ENCODE measurements around the gene TET2. TPM values are rescaled to one million over a fixed set of nuclear protein-coding genes. Genes with fewer than 3 reads are reported as not detected.
A peak's percentile ranks its signal among the peaks of the same experiment; 100 is the strongest.

TET2 gene
- total and polyA plus RNA-seq, 5 donors: 3.3 to 24.0 (median 21.7) TPM

DNA sequence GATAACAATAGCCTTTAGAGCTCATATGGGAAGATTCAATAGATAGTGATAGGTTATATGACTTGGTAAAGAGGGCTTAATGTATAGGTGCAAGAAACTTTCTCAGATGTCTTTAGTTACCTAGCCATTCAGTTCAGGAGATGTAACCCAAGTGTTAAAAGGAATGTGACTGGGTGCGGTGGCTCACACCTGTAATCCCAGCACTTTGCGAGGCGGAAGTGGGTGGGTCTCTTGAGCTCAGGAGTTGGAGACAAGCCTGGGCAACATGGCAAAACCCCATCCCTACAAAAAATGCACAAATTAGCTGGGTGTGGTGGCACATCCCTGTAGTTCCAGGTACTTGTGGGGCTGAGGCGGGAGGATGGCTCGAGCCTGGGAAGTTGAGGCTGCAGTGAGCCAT lies 7.9 kb downstream of the TET2 start:
- 98% methylated on average over 5 of the region's 5 CpGs for WGBS
- H3K27me3 ChIP-seq (ENCODE audit: control insufficient read depth, insufficient read depth): no peaks in the 10 kb centered on the region
- ATAC-seq: no peak
- no peak for DNase-seq
- no peak overlapping the region for H3K4me3 ChIP-seq (ENCODE audit: low read length)
- H3K4me1 ChIP-seq (ENCODE audit: control insufficient read depth, insufficient read depth, low read length): peaks cover 4% of the 10 kb centered on the region
- no peak overlapping the region for H3K27ac ChIP-seq (ENCODE audit: low read length)
- intact Hi-C loops (cut with DNase I): loop anchor here in 1 of 4 donors (5.0 kb wide), 1 partner anchor 33 kb away; no protein-coding TSS in a partner anchor
- no peaks in the 10 kb centered on the region for H3K9me3 ChIP-seq (ENCODE audit: control insufficient read depth, low read length)

DNA sequence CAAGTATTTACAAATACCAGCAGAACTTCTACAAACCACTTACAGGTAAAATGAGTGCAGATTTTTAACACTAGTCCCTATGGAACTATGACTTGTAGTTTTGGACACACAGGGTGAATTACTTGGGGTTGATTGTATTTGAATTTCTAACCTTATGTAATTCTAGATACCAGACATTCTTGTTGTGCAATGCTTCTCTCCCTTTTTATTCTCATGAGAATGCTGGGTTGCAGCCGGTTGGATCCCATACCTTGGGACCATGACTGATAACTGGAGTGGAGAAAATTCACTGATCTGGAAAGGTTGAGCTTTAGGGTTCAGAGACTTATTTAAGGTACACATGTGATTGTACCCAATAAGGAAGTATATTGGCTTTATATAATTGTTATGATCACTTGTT lies 8.8 kb downstream of the TET2 start:
- no peak for DNase-seq
- Histone ChIP-seq H3K9me3 (ENCODE audit: control insufficient read depth, low read length) (no peaks in the 10 kb centered on the region), H3K4me1 (ENCODE audit: control insufficient read depth, insufficient read depth, low read length) (peaks cover 4% of the 10 kb centered on the region), H3K27ac (ENCODE audit: low read length) (no peak overlapping the region), H3K4me3 (ENCODE audit: low read length) (no peak overlapping the region), H3K27me3 (ENCODE audit: control insufficient read depth, insufficient read depth) (no peaks in the 10 kb centered on the region)
- intact Hi-C loops (cut with DNase I): no loop called here
- no peak for ATAC-seq
- 37% methylated on average over 1 of the region's 1 CpG for WGBS

DNA sequence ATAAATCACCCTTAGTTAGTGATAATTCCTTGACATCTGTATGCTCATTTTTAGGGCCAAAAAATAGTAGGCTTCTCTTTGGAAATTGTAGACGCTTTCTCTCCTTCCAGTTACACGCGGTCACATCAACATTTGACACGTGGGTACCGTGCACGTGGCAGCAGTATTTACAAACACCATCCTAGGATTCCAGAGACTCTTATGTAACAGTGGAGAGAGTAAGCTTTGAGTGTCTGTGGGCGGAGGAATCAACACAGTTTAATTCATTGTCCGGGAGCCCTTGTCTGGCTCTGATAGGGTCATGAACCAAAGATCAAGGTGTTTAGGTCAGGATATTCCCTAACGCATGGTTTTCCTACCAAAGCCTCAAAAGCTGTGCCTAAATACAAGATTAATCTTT lies 12.2 kb downstream of the TET2 start:
- ATAC-seq (peak; percentile 84 to 86), DNase-seq (peak in 2 of 3 donors; percentile 24 to 57)
- Histone ChIP-seq H3K4me1 (ENCODE audit: control insufficient read depth, insufficient read depth, low read length) (peaks cover 2% of the 10 kb centered on the region), H3K9me3 (ENCODE audit: control insufficient read depth, low read length) (no peaks in the 10 kb centered on the region), H3K27me3 (ENCODE audit: control insufficient read depth, insufficient read depth) (no peaks in the 10 kb centered on the region), H3K27ac (ENCODE audit: low read length) (no peak overlapping the region), H3K4me3 (ENCODE audit: low read length) (no peak overlapping the region)
- 43% methylated on average over 9 of the region's 9 CpGs for WGBS
- intact Hi-C loops (cut with DNase I): no loop called here

DNA sequence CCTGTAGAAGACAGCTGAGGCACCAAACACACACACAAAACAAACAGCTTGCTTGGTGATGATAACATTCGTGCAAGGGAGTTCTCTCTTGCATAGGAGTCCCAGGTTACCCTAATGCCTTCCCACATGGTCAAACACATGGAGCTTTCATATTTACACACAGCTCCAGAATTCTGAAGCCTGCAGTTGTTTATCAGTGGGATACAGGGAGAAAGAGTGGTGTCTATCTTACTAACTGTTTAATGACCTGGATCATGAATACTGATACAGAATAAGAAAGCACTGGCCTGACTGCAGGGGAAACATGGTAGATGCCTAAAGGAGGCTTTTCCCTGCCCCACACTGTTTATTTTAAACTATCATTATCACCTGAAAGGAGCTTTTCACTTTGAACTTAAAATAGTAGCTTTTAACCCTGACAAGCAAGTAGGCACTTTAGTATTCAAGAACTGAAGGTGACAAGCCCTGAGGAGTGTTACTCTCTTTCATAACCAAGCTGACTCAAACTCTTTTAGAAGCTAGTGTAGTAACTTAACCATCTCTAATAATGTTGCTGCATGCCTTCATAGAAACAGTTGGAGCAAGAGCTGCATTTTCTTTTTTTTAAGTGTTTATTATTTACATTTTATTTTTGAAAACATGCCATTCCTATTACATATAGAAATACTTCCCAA lies 15.6 kb downstream of the TET2 start:
- Histone ChIP-seq H3K4me3 (ENCODE audit: low read length) (no peak overlapping the region), H3K27me3 (ENCODE audit: control insufficient read depth, insufficient read depth) (no peaks in the 10 kb centered on the region), H3K4me1 (ENCODE audit: control insufficient read depth, insufficient read depth, low read length) (no peaks in the 10 kb centered on the region), H3K27ac (ENCODE audit: low read length) (no peak overlapping the region), H3K9me3 (ENCODE audit: control insufficient read depth, low read length) (no peaks in the 10 kb centered on the region)
- ATAC-seq: peak in 1 of 2 donors; percentile 36
- WGBS: 27% methylated on average over 1 of the region's 1 CpG
- no peak for DNase-seq
- intact Hi-C loops (cut with DNase I): no loop called here

DNA sequence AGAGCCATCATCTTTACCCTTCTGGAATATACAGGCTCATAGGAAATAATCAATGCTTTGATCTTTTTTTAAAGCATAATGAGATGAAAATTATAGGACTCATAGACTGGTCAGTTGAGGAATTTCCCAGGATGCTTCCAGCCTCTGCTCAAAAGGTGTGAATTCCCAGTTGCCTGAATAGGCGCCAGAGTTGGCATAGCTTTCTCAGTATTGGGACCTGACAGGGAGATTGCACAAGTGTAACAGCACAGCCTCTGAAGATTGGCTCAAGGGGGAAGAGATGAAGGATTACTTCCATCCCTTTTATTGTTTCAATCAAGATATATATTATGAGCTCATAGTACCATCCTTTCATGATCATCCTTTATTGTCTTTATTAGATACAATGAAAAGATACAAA lies 17.9 kb downstream of the TET2 start:
- intact Hi-C loops (cut with DNase I): no loop called here
- Histone ChIP-seq H3K4me1 (ENCODE audit: control insufficient read depth, insufficient read depth, low read length) (no peaks in the 10 kb centered on the region), H3K9me3 (ENCODE audit: control insufficient read depth, low read length) (no peaks in the 10 kb centered on the region), H3K4me3 (ENCODE audit: low read length) (no peak overlapping the region), H3K27me3 (ENCODE audit: control insufficient read depth, insufficient read depth) (no peaks in the 10 kb centered on the region), H3K27ac (ENCODE audit: low read length) (no peak overlapping the region)
- ATAC-seq (peak; percentile 74 to 87), DNase-seq (peak in 1 of 3 donors; percentile 43)
- 75% methylated on average over 1 of the region's 1 CpG for WGBS

DNA sequence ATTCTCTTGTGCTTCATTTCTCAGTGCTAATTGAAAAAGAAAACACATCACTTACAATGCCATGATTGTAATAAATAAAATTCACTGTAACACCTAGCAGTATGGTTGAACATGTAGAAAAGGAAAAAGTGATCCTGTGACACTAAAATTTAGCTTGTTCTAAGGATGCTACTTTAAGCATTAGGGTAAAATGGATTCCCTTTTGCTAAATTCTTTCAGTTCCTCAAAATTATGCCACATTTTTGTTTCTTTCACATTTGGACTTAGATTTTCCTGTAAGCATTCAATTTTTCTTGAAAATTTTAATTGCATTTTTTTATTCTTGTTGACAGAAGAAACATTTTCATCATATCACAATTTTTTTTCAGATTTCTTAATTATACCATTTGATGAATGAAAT lies 19.4 kb downstream of the TET2 start:
- intact Hi-C loops (cut with DNase I): no loop called here
- H3K9me3 ChIP-seq (ENCODE audit: control insufficient read depth, low read length): no peaks in the 10 kb centered on the region
- ATAC-seq: no peak

DNA sequence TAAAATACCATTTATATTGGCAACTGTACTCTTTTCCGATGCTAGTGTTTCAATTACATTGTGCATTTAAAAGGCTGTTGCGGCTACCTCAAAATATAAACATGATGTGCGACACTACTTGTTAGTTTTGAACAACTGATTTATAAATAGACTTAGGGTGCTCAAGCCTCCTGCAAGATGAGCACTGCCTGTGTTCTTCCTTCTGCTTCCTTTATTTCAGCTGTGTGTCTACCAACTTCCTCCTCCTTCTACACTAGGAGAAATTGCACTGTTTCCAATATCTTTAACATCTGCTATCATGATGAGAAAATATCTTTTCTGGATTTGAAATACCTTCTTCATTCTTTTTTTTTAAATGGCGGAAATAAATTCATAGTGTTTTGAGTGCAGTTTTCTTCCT lies 24.0 kb downstream of the TET2 start:
- Histone ChIP-seq H3K4me3 (ENCODE audit: low read length) (no peak overlapping the region), H3K27ac (ENCODE audit: low read length) (no peak overlapping the region), H3K9me3 (ENCODE audit: control insufficient read depth, low read length) (no peaks in the 10 kb centered on the region), H3K27me3 (ENCODE audit: control insufficient read depth, insufficient read depth) (no peaks in the 10 kb centered on the region), H3K4me1 (ENCODE audit: control insufficient read depth, insufficient read depth, low read length) (no peaks in the 10 kb centered on the region)
- DNase-seq (no peak), ATAC-seq (no peak)
- intact Hi-C loops (cut with DNase I): no loop called here
- WGBS: 79% methylated on average over 4 of the region's 4 CpGs

More for the DNA sequence above, 19.4 kb downstream of the TET2 start:
- no peaks in the 10 kb centered on the region for H3K27me3 ChIP-seq (ENCODE audit: control insufficient read depth, insufficient read depth)
- H3K27ac ChIP-seq (ENCODE audit: low read length): no peak overlapping the region
- no peaks in the 10 kb centered on the region for H3K4me1 ChIP-seq (ENCODE audit: control insufficient read depth, insufficient read depth, low read length)
- no peak for DNase-seq
- no peak overlapping the region for H3K4me3 ChIP-seq (ENCODE audit: low read length)

DNA sequence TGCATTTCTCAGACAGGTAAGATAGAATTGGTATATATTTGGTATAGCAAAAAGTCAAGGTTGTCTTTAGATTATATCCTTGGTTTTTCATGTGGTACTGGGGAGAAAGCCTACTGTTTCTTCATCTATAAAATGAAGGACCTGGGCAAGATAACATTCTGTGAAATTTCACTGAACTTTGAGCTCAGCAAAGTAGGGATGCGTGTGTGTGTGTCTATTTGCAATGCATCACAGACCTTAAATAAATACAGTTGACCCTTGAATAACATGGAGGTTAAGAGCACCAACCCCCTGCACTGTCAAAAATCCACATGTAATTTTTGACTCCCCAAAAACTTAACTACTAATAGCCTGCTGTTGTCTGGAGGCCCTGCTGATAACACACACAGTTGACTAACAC lies 25.2 kb downstream of the TET2 start:
- intact Hi-C loops (cut with DNase I): no loop called here
- WGBS: 96% methylated on average over 1 of the region's 1 CpG
- Histone ChIP-seq H3K4me3 (ENCODE audit: low read length) (no peak overlapping the region), H3K27me3 (ENCODE audit: control insufficient read depth, insufficient read depth) (no peaks in the 10 kb centered on the region), H3K27ac (ENCODE audit: low read length) (no peak overlapping the region), H3K9me3 (ENCODE audit: control insufficient read depth, low read length) (no peaks in the 10 kb centered on the region), H3K4me1 (ENCODE audit: control insufficient read depth, insufficient read depth, low read length) (no peaks in the 10 kb centered on the region)
- ATAC-seq (no peak), DNase-seq (no peak)

DNA sequence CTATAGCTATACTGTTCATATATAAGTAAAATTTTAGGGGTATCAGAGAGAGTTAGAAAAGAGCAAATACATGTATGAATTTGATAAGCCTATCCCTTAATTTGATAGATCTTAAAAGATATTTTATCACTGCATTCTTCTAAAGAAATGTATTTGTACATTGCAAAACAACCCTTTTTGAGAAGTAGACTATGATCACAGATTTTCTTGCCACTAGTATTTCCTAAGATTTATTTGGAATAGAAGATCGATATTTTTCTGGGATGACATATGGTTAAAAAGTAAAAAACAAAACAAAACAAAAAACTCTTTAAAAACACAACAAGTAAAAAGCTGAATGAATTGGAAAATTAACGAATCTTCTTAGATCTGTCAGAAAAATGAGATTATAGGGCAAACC lies 27.4 kb downstream of the TET2 start:
- DNase-seq (no peak), ATAC-seq (no peak)
- Histone ChIP-seq H3K9me3 (ENCODE audit: control insufficient read depth, low read length) (no peaks in the 10 kb centered on the region), H3K4me3 (ENCODE audit: low read length) (no peak overlapping the region), H3K4me1 (ENCODE audit: control insufficient read depth, insufficient read depth, low read length) (no peaks in the 10 kb centered on the region), H3K27me3 (ENCODE audit: control insufficient read depth, insufficient read depth) (no peaks in the 10 kb centered on the region), H3K27ac (ENCODE audit: low read length) (no peak overlapping the region)
- WGBS: 97% methylated on average over 2 of the region's 2 CpGs
- intact Hi-C loops (cut with DNase I): no loop called here

DNA sequence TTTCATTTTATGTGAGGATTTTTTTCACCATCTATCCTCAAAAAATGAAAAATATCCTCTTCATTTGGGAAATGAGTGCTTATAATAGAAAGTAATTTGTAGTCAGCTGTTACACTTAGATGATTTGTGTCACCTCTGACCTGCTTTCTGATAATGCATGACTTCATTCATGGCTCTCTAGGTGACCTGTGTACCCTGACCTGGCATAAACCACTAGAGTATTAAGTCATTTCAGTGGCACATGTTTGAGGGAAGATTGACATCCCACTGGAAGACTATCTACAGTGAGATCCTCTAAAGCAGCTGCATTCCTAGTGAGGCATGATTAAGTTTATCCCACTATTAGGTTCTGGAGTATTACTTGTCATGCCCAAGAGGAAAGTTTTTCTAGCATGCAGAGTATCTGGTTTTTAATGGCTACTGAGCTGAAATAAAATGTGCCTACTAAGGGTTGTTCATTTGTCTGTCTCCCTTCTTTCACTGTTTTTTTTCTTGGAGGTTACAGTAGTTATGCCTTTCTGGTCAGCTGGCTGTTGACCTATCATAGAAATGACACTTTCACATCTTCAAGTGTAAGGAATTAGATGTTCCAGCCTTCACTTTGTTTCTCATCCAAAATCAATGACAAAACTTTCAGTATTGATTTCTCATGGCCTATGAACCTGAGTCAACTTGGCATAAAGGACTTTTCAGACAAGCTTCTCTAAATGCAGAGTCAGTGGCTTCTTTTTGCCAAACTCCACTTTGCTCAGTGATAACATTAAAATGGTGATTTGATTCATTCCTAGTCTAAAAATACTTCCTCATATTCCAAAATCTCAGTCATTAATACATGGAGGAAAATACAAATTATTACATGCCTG lies 33.1 kb downstream of the TET2 start:
- Histone ChIP-seq H3K27me3 (ENCODE audit: control insufficient read depth, insufficient read depth) (no peaks in the 10 kb centered on the region), H3K4me3 (ENCODE audit: low read length) (no peak overlapping the region), H3K9me3 (ENCODE audit: control insufficient read depth, low read length) (no peaks in the 10 kb centered on the region), H3K27ac (ENCODE audit: low read length) (no peak overlapping the region), H3K4me1 (ENCODE audit: control insufficient read depth, insufficient read depth, low read length) (no peaks in the 10 kb centered on the region)
- DNase-seq (no peak), ATAC-seq (no peak)
- intact Hi-C loops (cut with DNase I): no loop called here

DNA sequence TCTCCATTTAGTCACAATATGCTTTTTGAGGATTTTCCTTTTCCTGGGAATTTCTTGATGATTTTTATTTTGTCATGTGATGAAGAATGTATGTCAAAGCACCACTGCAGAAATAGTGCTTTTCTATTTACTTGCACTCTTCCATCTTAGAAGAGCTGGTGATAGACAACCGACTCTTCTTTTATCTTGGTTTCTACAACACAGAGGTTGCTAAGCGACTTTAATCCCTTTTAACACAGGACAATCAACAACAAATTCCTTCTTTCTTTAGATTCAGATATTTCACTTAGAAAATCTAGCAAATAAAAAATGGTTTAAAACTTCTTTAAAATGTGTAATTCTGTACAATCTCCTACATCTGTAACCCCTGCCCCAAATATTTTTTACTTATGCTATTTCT lies 34.6 kb downstream of the TET2 start:
- Histone ChIP-seq H3K27me3 (ENCODE audit: control insufficient read depth, insufficient read depth) (no peaks in the 10 kb centered on the region), H3K9me3 (ENCODE audit: control insufficient read depth, low read length) (no peaks in the 10 kb centered on the region), H3K4me1 (ENCODE audit: control insufficient read depth, insufficient read depth, low read length) (no peaks in the 10 kb centered on the region), H3K27ac (ENCODE audit: low read length) (no peak overlapping the region), H3K4me3 (ENCODE audit: low read length) (no peak overlapping the region)
- ATAC-seq (no peak), DNase-seq (no peak)
- intact Hi-C loops (cut with DNase I): no loop called here
- WGBS: 38% methylated on average over 2 of the region's 2 CpGs
